ENCODE data around the gene SLC2A4RG. TPM values are rescaled to one million over a fixed set of nuclear protein-coding genes. Genes with fewer than 3 reads are reported as not detected.

The SLC2A4RG gene
- total and polyA plus RNA-seq, 2 of the 4 experiments (the other 2 are of a cell fraction), result 5.0 to 50.3 TPM

- no peak for TF ChIP-seq CEBPB (IDR thresholded peaks at IDR 0.05; ENCODE audit: low read depth, low read length)
Observed at GRCh38 chr20:63778034-63778752, 38.6 kb downstream of the SLC2A4RG start (continued).

- no peak for ATAC-seq (ENCODE audit: low read depth)
- H3K4me1 ChIP-seq (ENCODE audit: control insufficient read depth, insufficient read depth, low read length), result peaks cover 5% of the 10 kb centered on the region; the same call in 1 of the 2 replicates
- no peak overlapping the region for H2BK5ac ChIP-seq (ENCODE audit: low read depth, low read length, poor library complexity, severe bottlenecking)
- no peak overlapping the region for H3K23ac ChIP-seq (ENCODE audit: low read depth, low read length)
- CTCF ChIA-PET, result no interaction called here
- no peak overlapping the region for H2AK5ac ChIP-seq (ENCODE audit: low read depth, low read length)
- no peak overlapping the region for H2BK15ac ChIP-seq (ENCODE audit: low read depth, low read length)
- no peak overlapping the region for H3K4me3 ChIP-seq (ENCODE audit: insufficient read depth, low read depth, low read length)
- no peak overlapping the region for H2AFZ ChIP-seq (replicated peaks; ENCODE audit: low read length, poor library complexity)
- H3K14ac ChIP-seq (replicated peaks; ENCODE audit: low read depth, low read length), result no peak overlapping the region
- DNase-seq, result no peak
- no peaks in the 10 kb centered on the region for H3K27me3 ChIP-seq (ENCODE audit: control insufficient read depth, insufficient read depth, low read length)
- no peaks in the 10 kb centered on the region; the same call in 1 of the 2 replicates for H3K36me3 ChIP-seq (ENCODE audit: control insufficient read depth, insufficient read depth, low read length)
- no peak overlapping the region; the same call in 1 of the 2 replicates for H4K91ac ChIP-seq (ENCODE audit: insufficient read depth, low read depth, low read length)
- dilution Hi-C loops (cut with HindIII; ENCODE audit: low sequenced_read_pairs, unreplicated experiment) (no loop called here), in situ Hi-C loops (cut with MboI; ENCODE audit: low sequenced_read_pairs) (no loop called here), intact Hi-C loops (cut with micrococcal nuclease) (loop anchor here (5.0 kb wide), 1 partner anchor 193 kb away; no protein-coding TSS in a partner anchor)
- POLR2A ChIA-PET (ENCODE audit: unreplicated experiment), result no interaction called here
- H3K9me3 ChIP-seq (ENCODE audit: control insufficient read depth, insufficient read depth, low read length), result no peaks in the 10 kb centered on the region
- peaks cover 25% of the 10 kb centered on the region for H4K20me1 ChIP-seq (ENCODE audit: insufficient read depth, low read length)
- no TSS peak for BruUV-seq (replicated peaks)
- H4K5ac ChIP-seq (ENCODE audit: low read depth, low read length), result no peak overlapping the region
- H2AK9ac ChIP-seq (replicated peaks; ENCODE audit: low read depth, low read length, poor library complexity), result peak overlapping the region; percentile 88
- H3K9me1 ChIP-seq (ENCODE audit: insufficient read depth, low read length), result no peaks in the 10 kb centered on the region
- no peak overlapping the region for H2BK20ac ChIP-seq (ENCODE audit: low read depth, low read length)
- peaks cover 11 to 45% of the 10 kb centered on the region in 2 experiments for H3K79me1 ChIP-seq (ENCODE audit: low read depth in 1 of 2, low read length in 2 of 2)
- H3K9ac ChIP-seq (ENCODE audit: low read depth, low read length), result no peak overlapping the region
- no peak overlapping the region for H4K8ac ChIP-seq (ENCODE audit: low read depth in 2 of 2, low read length in 2 of 2)
- no peak overlapping the region for H2BK120ac ChIP-seq (ENCODE audit: low read depth, low read length)
- no peak overlapping the region for H3K56ac ChIP-seq (ENCODE audit: extremely low read depth, insufficient read depth, low read length)
- H3K18ac ChIP-seq (ENCODE audit: low read depth, low read length), result no peak overlapping the region
- no peak overlapping the region for H3K4me2 ChIP-seq (ENCODE audit: low read depth, low read length)
- H3K27ac ChIP-seq (ENCODE audit: insufficient read depth, low read length), result no peak overlapping the region
- WGBS, 2 experiments (ENCODE audit: extremely low coverage in 2 of 2, insufficient read length in 1 of 2), result 94% methylated on average over 3 of the region's 9 CpGs; no CpG with 5 or more reads in 1 of the 2 experiments
- no peak overlapping the region for H3K4ac ChIP-seq (ENCODE audit: low read depth, low read length)
- TF ChIP-seq CEBPB (IDR thresholded peaks at IDR 0.05; ENCODE audit: low read depth, low read length) (no peak), FOS (IDR thresholded peaks at IDR 0.05; ENCODE audit: low read depth, low read length) (no peak), ELK1 (IDR thresholded peaks at IDR 0.05; ENCODE audit: borderline replicate concordance, low read depth, low read length) (no peak), MAZ (IDR thresholded peaks at IDR 0.05; ENCODE audit: borderline replicate concordance, low read depth, low read length) (no peak), POLR2A (IDR thresholded peaks at IDR 0.05; ENCODE audit: low read depth, low read length) (no peak), RCOR1 (IDR thresholded peaks at IDR 0.05; ENCODE audit: insufficient replicate concordance, low read length) (no peak), SMC3 (IDR thresholded peaks at IDR 0.05; ENCODE audit: low read depth, low read length) (no peak), RFX5 (IDR thresholded peaks at IDR 0.05; ENCODE audit: low read depth, low read length) (no peak), MAFK (IDR thresholded peaks at IDR 0.05; ENCODE audit: low read depth, low read length) (no peak), NFE2L2 (IDR thresholded peaks at IDR 0.05; ENCODE audit: low read depth, low read length) (no peak), USF2 (IDR thresholded peaks at IDR 0.05; ENCODE audit: low read depth, low read length) (no peak), BHLHE40 (IDR thresholded peaks at IDR 0.05; ENCODE audit: low read depth, low read length) (no peak)
- TF ChIP-seq, protein P1, sequence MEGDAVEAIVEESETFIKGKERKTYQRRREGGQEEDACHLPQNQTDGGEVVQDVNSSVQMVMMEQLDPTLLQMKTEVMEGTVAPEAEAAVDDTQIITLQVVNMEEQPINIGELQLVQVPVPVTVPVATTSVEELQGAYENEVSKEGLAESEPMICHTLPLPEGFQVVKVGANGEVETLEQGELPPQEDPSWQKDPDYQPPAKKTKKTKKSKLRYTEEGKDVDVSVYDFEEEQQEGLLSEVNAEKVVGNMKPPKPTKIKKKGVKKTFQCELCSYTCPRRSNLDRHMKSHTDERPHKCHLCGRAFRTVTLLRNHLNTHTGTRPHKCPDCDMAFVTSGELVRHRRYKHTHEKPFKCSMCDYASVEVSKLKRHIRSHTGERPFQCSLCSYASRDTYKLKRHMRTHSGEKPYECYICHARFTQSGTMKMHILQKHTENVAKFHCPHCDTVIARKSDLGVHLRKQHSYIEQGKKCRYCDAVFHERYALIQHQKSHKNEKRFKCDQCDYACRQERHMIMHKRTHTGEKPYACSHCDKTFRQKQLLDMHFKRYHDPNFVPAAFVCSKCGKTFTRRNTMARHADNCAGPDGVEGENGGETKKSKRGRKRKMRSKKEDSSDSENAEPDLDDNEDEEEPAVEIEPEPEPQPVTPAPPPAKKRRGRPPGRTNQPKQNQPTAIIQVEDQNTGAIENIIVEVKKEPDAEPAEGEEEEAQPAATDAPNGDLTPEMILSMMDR (conservative IDR thresholded peaks at IDR 0.05; ENCODE audit: low read depth, low read length), result no peak
Observed at GRCh38 chr20:63778857-63779256, 39.3 kb downstream of the SLC2A4RG start.

All from IMR-90 (cell line).